HepG2 (cell line): ENCODE measurements around the gene ZNF514. TPM values are rescaled to one million over a fixed set of nuclear protein-coding genes. Genes with fewer than 3 reads are reported as not detected.

Experiments
- ARNT2 ChIP-seq: sonication (generic); formaldehyde crosslinking; IDR thresholded peaks from 2 replicates; pipeline ENCODE4 v1.8.0; 2022; ENCODE audit warnings: mild to moderate bottlenecking, low read depth, missing genetic modification reagents, moderate library complexity
- BHLHE40 ChIP-seq: IDR thresholded peaks from 2 replicates; pipeline ENCODE4 v1.6.1; 2011; ENCODE audit warnings: low read length, improper control_type of control experiment
- HDAC2 ChIP-seq: sonication (generic); formaldehyde crosslinking; IDR thresholded peaks from 2 replicates; pipeline ENCODE4 v1.4.0; 2020; ENCODE audit warnings: missing genetic modification reagents
- HMG20A ChIP-seq: IDR thresholded peaks from 2 replicates; pipeline ENCODE4 v1.6.1; 2016; ENCODE audit warnings: borderline replicate concordance
- MNT ChIP-seq: fragments of 450-650 bp; IDR thresholded peaks from 2 replicates; pipeline ENCODE4 v1.6.1; 2016
- NFE2 ChIP-seq: sonication (generic); formaldehyde crosslinking; IDR thresholded peaks from 2 replicates; pipeline ENCODE4 v1.4.0; 2020; ENCODE audit warnings: missing genetic modification reagents
- NFKBIZ ChIP-seq: IDR thresholded peaks from 2 replicates; pipeline ENCODE4 v1.6.1; 2018; ENCODE audit warnings: missing genetic modification reagents, missing compliant biosample characterization
- PLSCR1 ChIP-seq: sonication (generic); formaldehyde crosslinking; IDR thresholded peaks from 2 replicates; pipeline ENCODE4 v1.5.0; 2020; ENCODE audit warnings: missing genetic modification reagents, mild to moderate bottlenecking, borderline replicate concordance
- RARA ChIP-seq: IDR thresholded peaks from 2 replicates; pipeline ENCODE4 v1.6.1; 2016; ENCODE audit warnings: missing genetic modification reagents, missing compliant biosample characterization
- RBM22 ChIP-seq: fragments of 200-400 bp; formaldehyde crosslinking; optimal IDR thresholded peaks from 2 replicates; pipeline ENCODE3; 2017; ENCODE audit warnings: mild to moderate bottlenecking, low read length, moderate library complexity
- SP140L ChIP-seq: sonication (generic); formaldehyde crosslinking; IDR thresholded peaks from 2 replicates; pipeline ENCODE4 v1.4.0; 2020; ENCODE audit warnings: missing genetic modification reagents, borderline replicate concordance
- TFDP1 ChIP-seq: IDR thresholded peaks from 2 replicates; pipeline ENCODE4 v1.6.1; 2016; ENCODE audit warnings: missing compliant biosample characterization, missing genetic modification reagents, borderline replicate concordance
- ZMYM3 ChIP-seq: sonication (generic); formaldehyde crosslinking; IDR thresholded peaks from 2 replicates; pipeline ENCODE4 v1.5.1; 2020; ENCODE audit warnings: mild to moderate bottlenecking, missing genetic modification reagents
- ZNF124 ChIP-seq: sonication (generic); formaldehyde crosslinking; IDR thresholded peaks from 2 replicates; pipeline ENCODE4 v1.4.0; 2020; ENCODE audit warnings: missing genetic modification reagents
- ZNF136 ChIP-seq: sonication (generic); formaldehyde crosslinking; IDR thresholded peaks from 2 replicates; pipeline ENCODE4 v1.8.1; 2022; ENCODE audit warnings: low read depth, mild to moderate bottlenecking, moderate library complexity, missing genetic modification reagents
- ZNF180 ChIP-seq: sonication (generic); formaldehyde crosslinking; IDR thresholded peaks from 2 replicates; pipeline ENCODE4 v1.4.0; 2020; ENCODE audit warnings: low read depth, missing genetic modification reagents, borderline replicate concordance
- ZNF512B ChIP-seq: sonication (generic); formaldehyde crosslinking; IDR thresholded peaks from 2 replicates; pipeline ENCODE4 v1.5.1; 2020; ENCODE audit warnings: missing genetic modification reagents, mild to moderate bottlenecking, borderline replicate concordance
- ZNF543 ChIP-seq: sonication (generic); formaldehyde crosslinking; IDR thresholded peaks from 2 replicates; pipeline ENCODE4 v1.4.0; 2020; ENCODE audit warnings: mild to moderate bottlenecking, missing genetic modification reagents
- ZNF607 ChIP-seq: sonication (generic); formaldehyde crosslinking; IDR thresholded peaks from 2 replicates; pipeline ENCODE4 v1.5.1; 2020; ENCODE audit warnings: missing genetic modification reagents, mild to moderate bottlenecking, borderline replicate concordance
- ZNF616 ChIP-seq: sonication (generic); formaldehyde crosslinking; IDR thresholded peaks from 2 replicates; pipeline ENCODE4 v1.5.0; 2020; ENCODE audit warnings: low read depth, mild to moderate bottlenecking, missing genetic modification reagents
- polyA plus RNA-seq, 8 experiments: library from polyadenylated mRNA; depleted of rRNA in 3 of 8; stranded (reverse) in 7 of 8; unstranded in 1 of 8; fragments of >200 nt; fragmentation: Illumina TruSeq in 4 of 8; extraction: Trizol in 4 of 8; gene quantifications; 2 replicates each; pipeline versions ENCODE4 v1.2.1 to v1.2.3, GENCODE V29; 2011 to 2016; ENCODE audit warnings: low read depth in 4 of 8, missing spikeins in 1 of 8, mixed read lengths in 1 of 8; ENCODE audit not compliant: insufficient read depth in 1 of 8
- total RNA-seq, 5 experiments: library from RNA; depleted of rRNA; stranded (reverse); fragments of >200 nt; fragmentation: Illumina TruSeq; extraction: Trizol; gene quantifications; 2 replicates each; pipeline ENCODE4 v1.2.3, GENCODE V29; 2016; ENCODE audit warnings: low read depth in 1 of 5
- TF ChIP-seq, protein P1 (sequence below): sonication (generic); formaldehyde crosslinking; IDR thresholded peaks from 2 replicates; pipeline ENCODE4 v1.8.1; 2023; ENCODE audit warnings: mild to moderate bottlenecking, missing genetic modification reagents
- TF ChIP-seq, protein P2 (sequence below): sonication (generic); formaldehyde crosslinking; IDR thresholded peaks from 2 replicates; pipeline ENCODE4 v1.4.0; 2020; ENCODE audit warnings: low read depth, mild to moderate bottlenecking, missing genetic modification reagents

The ZNF514 gene
- total and polyA plus RNA-seq, 2 of the 13 experiments (the other 11 are each of a cell fraction or from before 2014, with no cell fraction given) = 15.2 to 18.7 TPM

DNA sequence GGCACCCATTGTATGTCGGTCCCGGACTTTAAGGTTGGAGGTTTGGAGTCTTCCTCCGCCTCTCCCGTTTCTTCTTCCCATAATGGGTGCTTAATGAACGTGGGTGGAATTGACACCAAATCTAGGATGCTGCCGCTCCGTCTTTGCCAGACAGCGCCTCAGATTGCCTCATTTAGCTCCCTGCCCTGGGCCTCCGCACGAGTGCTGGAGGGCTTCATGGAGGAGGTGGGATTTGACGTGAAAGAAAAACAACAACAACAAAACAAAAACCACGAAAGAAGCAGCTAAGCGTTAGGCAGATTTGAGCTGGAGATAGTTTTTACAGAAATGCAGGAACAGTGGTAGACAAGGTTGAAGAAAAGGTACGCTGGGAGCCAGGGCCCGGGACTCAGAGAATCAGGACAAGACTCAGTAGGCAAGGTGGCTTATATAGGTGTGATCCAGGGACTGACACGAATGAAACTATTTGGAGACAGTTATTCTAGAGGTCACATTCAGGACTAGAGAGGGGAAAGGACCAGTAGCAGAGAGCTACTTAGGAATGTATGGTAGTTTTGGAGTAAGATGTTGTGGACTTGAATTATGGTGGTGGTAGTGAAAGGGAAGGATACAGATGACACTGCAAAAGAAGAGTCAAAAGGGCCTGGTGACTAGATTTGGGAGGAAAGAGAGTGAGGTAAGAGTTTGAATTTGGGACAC lies 6.6 kb upstream of the ZNF514 start (continued):
- no peak for TF ChIP-seq ZNF512B (CRISPR knock-in tag)
- TF ChIP-seq RBM22 = no peak
- TF ChIP-seq ZNF180 (CRISPR knock-in tag) = no peak
- TF ChIP-seq ZNF607 (CRISPR knock-in tag) = no peak
- no peak for TF ChIP-seq BHLHE40
- TF ChIP-seq, protein P1, sequence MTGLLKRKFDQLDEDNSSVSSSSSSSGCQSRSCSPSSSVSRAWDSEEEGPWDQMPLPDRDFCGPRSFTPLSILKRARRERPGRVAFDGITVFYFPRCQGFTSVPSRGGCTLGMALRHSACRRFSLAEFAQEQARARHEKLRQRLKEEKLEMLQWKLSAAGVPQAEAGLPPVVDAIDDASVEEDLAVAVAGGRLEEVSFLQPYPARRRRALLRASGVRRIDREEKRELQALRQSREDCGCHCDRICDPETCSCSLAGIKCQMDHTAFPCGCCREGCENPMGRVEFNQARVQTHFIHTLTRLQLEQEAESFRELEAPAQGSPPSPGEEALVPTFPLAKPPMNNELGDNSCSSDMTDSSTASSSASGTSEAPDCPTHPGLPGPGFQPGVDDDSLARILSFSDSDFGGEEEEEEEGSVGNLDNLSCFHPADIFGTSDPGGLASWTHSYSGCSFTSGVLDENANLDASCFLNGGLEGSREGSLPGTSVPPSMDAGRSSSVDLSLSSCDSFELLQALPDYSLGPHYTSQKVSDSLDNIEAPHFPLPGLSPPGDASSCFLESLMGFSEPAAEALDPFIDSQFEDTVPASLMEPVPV (CRISPR knock-in tag) = no peak
- peak; percentile 96 for TF ChIP-seq ZMYM3 (CRISPR knock-in tag)
- TF ChIP-seq NFKBIZ (CRISPR knock-in tag) = no peak
- TF ChIP-seq ZNF543 = no peak
- TF ChIP-seq ARNT2 (CRISPR knock-in tag) = no peak
- TF ChIP-seq RARA (CRISPR knock-in tag) = no peak
- no peak for TF ChIP-seq HDAC2
- TF ChIP-seq MNT = no peak
- TF ChIP-seq PLSCR1 = no peak
- TF ChIP-seq ZNF616 (CRISPR knock-in tag) = no peak
- TF ChIP-seq, protein P2, sequence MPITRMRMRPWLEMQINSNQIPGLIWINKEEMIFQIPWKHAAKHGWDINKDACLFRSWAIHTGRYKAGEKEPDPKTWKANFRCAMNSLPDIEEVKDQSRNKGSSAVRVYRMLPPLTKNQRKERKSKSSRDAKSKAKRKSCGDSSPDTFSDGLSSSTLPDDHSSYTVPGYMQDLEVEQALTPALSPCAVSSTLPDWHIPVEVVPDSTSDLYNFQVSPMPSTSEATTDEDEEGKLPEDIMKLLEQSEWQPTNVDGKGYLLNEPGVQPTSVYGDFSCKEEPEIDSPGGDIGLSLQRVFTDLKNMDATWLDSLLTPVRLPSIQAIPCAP (CRISPR knock-in tag) = no peak
- TF ChIP-seq ZNF136 (CRISPR knock-in tag) = no peak
- TF ChIP-seq SP140L (CRISPR knock-in tag) = no peak
- TF ChIP-seq TFDP1 (CRISPR knock-in tag) = no peak; the same call in 1 of the 2 replicates
- TF ChIP-seq HMG20A (CRISPR knock-in tag) = no peak
- TF ChIP-seq NFE2 (CRISPR knock-in tag) = no peak
- peak; percentile 7; the same call in 1 of the 2 replicates for TF ChIP-seq ZNF124 (CRISPR knock-in tag)
